D341Med (cell line): ENCODE results near the gene PKP2.

Experiments used
- DNase-seq: peaks from one replicate; pipeline ENCODE4 v3.0.0; 2012; ENCODE audit warnings: low spot score

PKP2 gene

DNA sequence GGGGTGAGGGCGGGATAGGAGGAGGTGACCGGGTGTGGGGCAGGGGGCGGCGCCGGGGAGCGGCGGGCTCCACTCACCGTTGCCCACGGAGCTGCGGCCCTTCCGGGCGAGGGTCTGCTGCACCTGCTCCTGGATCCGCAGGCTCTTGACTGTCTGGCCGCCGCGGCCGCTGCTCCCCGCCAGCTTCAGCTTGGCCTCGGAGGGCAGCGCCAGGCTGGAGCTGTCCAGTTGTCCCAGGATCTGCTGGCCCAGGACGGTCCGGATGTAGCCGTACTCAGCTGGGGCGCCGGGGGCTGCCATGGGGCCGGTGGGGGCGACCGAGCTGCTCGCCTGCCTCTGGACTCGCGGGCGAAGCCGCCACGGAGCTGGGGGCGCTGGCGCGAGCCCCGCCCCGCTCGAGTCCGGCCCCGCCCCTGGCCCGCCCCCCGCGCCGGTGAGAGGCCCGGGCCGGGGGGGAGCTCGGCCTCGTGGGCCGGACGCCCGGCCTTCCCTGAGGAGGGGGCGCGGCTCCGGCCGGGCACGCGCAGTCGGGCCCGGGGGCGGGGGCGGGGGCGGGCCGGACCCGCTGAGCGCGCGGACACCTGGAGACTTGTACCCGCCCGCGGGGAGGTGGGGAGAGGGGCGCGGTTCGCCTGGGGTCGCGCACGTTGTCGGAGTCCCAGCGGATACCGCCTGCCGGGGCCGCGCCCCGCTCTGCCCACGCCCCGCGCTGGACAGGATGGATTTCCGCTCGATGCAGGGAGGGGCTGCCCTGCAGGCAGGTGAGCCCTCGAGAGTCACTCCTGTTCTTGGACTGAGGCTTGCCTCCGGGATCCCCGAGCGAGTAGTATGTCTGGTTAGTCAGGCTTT, at the start of gene PKP2:
PKP2 (minus strand) TSS at position 346 of the 849 bp plus-strand sequence; CDS start at position 300, 46 bp downstream.
- DNase-seq = peak; percentile 89

DNA sequence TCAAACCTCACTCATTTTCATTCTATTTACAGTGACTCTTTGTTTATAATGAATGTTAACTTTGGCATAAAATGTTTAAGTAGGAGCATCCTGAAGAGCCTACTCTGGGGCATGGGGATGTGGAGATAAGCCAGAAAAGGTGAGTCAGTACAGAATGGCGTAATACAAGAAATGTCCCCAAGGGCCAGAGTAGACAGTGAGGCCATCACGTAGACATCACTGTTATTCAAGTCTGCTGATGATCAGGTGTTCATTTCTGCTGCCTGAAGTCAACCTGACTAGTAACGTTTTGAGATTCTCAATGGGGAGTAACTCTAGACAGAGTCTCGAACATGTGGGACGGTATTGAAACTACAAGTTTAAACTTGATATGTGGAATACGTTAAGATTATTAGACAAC, 47.6 kb upstream of the PKP2 start:
- no peak for DNase-seq

DNA sequence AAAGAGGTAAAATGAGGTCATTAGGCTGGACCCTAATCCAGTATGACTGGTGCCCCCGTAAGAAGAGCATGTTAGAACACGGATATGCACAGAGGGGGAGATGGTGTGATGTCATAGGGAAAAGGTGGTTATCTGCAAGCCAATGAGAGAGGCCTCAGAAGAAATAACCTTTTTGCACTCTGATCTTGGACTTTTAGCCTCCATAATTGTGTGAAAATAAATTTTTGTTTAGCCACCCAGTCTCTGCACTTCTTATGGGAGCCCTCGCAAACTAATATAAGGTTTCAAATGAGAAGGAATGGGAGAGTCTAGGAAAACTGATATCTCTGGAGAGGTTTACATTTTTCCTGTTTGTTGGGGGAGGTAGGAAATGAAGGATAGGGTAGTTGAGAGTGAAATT, 43.2 kb upstream of the PKP2 start:
- no peak for DNase-seq

DNA sequence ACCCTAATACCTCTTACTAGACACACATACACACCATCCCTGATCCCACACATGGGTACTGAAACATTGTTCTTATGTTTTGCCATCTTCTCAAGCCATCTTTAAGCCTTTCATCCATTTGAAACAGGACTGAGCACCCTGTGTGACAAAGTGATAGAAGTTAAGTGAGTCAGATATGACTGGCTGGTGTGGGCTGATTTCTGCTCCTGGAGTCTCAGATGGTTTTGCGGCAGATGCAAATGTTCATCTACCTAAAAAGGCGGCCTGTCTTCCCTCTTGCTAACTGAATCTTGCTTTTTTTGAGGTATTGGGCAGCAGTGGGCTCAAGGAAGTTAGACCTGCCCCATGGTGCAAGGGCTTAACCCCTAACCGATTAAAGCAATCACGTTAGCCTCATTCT, 30.4 kb upstream of the PKP2 start:
- DNase-seq = no peak

DNA sequence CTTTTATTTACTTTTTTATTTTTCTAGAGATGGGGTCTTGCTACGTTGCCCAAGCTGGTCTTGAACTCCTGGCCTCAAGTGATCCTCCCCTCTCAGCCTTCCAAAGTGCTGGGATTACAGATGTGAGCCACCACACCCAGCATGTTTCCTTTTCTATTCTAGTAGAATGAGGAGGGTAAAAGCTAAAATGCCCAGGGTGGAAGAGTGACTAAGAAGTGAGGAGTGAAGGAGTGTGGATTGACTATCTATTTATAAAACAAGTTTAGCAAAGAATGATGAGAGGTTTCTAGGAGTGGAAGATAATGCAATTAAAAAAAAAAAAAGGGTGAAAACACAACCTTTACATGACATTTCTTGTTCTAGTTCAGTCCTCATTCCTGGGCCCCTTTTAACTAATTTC, 29.8 kb upstream of the PKP2 start:
- no peak for DNase-seq

DNA sequence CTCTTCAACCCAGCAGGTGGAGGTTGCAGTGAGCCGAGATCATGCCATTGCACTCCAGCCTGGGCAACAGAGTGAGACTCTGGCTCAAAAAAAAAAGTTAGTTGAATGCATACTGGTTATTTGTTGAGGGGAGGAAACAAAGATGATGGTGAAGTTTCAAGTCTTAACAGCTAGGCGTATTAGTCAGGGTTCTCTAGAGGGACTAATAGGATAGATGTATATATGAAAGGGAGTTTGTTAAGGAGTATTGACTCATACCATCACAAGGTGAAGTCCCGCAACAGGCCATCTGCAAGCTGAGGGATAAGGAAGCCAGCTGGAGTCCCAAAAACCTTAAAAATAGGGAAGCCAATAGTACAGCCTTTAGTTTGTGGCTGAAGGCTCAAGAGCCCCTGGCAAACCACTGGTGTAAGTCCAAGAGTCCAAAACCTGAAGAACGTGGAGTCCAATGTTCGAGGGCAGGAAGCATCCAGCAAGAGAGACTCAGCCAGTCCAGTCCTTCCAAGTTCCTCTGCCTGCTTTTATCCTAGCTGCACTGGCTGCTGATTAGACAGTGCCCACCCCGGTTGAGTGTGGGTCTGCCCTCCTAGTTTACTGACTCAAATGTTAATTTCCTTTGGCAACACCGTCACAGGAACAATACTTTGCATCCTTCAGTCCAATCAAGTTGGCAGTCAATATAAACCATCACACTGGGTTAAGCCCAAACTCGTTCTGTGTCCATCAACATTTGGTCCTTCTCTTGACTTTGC, 26.1 kb upstream of the PKP2 start:
- no peak for DNase-seq

DNA sequence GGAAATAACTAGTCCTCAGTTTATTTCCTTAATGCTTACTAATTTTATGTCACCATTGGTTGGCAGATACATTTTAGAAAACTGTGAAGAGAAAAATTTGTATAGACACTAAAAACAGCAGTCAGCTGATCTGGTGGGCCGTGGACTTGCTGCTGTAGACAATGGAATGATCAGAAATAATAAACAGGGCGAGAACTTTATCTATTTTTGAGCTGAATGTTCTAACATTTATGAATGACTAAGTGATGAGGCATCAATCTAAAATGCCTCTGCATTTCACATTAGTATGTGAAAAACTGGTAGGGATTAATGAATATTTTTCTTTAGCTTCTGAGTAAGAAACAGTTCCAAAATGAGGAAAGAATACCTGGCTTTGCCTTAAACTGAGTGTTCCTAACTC, 24.8 kb upstream of the PKP2 start:
- DNase-seq = no peak

DNA sequence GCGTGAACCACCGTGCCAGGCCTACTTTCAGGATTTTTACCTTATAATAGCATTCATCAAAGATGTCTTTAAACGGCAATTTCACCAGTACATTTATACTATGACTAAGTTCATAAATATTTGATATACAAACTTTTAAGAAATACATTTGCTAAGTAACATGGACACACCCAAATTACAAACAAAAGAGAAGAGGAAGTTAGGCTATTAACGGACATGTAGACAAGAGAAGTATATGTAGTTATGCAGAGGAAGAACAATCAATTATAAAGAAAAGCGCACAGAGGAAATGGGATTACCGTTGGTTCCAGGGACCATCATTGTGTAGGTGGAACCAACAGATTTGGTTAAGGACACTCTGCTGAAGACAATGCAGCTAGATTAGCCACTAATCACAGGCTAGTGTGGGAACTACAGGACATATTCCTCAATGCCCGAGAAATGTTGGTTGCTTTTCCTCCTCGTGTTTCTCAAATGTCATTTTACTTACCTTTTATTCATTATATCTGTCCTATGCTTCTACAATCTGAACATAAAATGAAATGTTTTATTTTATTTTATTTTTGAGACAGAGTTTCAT, 24.0 kb upstream of the PKP2 start:
- DNase-seq = no peak

DNA sequence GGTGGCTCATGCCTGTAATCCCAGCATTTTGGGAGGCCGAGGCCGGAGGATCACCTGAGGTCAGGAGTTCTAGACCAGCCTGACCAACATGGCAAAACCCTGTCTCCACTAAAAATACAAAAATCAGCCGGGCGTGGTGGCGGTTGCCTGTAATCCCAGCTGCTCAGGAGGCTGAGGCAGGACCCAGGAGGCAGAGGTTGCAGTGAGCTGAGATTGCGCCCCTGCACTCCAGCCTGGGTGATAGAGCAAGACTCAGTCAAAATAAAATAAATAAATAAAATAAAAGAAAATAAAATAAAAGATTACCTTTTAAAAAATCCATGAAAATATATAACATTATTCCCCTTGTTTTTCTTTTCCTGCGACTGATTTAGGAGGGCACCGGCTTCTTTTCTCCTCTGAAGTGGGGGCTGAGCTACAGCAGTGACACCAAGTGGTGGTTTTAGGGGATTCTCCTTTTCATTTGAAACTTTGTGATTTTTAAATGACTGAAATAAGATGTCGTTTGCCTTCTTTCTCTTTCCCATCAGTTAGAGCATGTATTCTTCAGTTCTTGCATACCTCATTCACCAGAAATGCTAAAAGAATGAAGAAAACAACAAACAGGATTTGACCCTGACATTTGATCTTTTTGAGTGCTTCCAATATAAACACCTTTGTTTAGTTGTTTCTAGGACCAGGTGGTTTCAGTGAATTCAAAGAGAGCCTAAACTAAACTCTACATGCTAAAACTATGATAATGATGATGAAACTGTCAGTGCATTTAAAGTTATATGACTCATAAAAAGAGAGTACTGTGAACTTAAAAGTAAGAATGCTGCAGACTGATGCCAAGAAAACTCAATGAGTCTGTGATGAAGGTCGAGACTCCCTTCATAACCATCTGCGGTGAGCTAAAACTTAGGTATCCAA, 22.6 kb upstream of the PKP2 start:
- peak; percentile 73 for DNase-seq

DNA sequence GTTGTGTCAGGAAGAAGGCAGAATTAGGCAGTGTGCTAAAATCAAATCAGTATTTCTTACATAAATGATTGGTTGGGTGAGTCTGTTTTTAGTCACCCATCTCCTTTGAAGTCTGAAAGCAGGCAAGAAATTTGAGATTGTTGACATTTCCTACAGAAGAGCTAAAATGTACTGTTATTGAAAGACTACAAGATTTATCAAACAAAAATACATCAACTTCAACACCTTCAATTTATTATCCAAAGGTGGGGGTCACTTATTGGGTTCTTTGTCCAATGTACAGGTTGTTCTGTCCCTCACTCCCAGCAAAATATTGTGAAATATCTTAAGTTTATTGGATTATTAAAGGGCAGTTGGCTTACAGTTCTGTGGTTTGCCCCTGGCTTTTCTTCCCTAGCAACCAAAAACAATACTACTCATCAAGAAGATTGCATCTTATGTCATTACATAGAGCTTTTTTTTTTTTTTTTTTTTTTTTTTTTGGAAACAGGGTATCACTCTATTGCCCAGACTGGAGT, 20.6 kb upstream of the PKP2 start:
- no peak for DNase-seq

DNA sequence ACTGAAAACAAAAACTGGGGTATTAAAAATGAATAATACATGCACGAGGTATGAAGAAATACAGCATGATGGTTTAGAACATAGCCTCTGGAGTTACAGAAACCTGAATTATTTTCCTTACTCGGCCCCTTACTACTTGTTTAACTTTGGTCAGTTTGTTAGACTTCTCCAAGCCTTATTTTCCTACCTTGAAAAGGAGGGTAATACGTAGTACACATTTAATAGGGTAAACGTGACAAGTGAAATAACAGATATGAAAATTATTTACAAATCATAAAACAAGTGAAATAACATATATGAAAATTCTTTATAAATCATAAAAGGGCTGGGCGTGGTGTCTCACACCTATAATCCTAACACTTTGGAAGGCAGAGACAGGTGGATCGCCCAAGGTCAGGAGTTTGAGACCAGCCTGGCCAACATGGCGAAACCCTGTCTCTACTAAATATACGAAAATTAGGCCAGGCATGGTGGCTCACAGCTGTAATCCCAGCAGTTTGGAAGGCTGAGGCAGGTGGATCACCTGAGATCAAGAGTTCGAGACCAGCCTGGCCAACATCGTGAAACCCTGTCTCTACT, 11.4 kb upstream of the PKP2 start:
- no peak for DNase-seq

DNA sequence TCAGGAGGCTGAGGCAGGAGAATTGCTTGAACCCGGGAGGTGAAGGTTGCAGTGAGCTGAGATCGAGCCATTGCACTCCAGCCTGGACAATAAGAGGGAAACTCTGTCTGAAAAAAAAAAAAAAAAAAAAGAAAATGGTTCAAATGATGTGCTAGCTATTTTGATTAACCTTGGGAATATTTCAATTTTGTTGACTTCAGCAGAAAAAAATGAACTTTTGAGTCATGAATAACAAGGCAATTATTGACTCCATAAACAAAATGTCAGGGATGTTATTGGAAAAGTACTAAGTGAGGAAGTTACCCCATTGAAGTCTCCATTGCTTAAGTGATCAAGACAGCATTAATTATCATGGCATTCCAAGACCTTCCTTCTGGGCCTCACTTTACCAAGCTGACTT, 10.6 kb upstream of the PKP2 start:
- DNase-seq = no peak

DNA sequence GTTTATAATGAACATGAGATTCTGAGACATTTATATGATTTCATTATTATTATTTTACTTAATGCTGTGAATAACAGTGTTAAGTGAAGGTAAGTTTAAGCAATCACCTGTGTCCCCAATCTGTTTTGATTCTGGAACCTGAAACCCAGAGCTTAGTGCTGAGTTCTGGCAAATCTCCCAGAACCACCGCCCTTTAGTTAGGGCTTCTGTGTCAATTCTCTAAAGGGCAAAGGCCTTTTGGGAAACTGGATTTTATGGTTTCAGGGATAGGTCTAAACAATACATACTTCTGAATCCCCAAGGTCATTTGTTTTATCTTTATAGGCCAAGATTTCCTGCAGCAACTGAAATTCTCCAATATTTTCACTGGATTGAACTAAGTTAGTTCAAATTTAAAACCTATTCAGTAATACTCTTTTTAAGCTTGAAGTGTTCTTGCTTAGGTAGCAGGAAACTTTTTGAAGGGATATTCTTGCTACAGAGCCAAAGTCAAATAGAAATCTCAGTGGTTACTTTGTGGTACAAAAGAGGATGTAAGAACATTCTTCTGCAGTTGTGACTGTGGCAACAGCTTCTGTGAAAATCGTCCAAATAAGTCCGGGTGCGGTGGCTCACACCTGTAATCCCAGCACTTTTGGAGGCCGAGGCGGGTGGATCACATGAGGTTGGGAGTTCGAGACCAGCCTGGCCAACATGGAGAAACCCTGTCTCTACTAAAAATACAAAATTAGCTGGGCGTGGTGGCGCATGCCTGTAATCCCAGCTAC, 10.0 kb upstream of the PKP2 start:
- DNase-seq = no peak

DNA sequence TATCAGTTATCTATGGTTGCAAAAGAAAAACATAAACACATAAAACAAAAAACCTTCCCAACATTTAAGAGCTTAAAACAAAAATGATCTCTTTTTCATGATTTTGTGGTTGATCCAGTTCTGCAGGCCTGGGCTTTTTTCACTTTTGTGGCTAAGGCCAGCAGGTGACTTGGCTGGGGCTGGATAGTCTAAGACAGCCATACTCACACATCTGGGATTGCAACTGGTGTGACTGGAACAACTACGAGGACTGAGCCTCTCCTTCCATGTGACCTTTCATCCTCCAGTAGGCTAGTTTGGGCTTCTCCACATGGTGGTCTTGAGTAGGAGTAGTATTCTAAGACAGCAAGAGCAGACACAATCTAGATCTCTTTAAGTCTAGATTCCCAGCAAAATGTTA, 7.2 kb upstream of the PKP2 start:
- no peak for DNase-seq

DNA sequence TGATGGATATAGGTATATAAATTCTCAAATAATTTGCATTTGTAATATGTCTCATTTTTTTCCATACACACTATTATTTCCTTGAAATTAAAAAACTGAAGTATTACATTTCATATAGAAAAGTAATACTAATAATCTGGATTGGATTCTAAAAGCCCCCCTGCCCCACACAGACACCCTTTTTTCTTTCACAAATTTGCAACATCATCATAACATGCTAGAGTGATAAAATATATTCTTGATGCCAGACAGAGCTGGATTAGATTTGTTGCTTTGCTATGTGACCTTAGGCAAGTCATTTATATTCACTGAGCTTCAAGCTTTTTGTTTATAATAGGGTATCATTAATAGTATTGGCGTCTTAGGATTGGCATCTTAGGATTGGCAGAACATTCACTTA, 6.7 kb upstream of the PKP2 start:
- DNase-seq = no peak

DNA sequence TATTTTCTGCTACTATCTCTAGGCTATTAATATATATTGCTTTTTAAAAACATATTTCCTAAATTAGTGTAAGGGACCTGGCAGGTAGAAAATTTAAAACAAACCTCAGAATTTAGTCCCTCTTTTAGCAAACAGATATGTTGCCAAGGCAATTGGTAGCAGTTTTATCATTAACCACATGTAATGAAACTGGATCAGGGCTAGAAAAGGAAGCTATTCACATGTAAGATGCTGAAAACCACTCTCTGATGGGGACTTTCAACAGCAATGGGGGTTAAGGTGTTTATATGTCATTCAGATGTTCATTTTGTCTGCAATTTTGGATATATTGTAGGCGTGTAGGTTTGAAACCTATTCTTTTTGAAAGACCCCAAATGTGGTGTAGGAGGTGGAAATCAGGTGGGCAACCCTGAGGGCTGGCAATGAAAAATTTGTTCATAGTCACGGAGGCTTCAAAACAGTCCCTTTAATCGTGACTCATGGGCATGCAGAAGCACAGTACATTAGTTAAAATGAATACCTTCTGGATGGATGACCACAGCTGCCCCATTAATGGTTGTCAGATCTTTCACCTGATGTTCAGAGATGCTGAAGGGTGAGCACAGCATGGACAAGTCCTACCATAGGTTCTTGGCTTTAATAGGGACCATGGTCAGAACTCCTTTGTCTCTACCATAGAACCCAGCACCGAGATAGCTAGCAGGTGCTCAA, 5.9 kb upstream of the PKP2 start:
- no peak for DNase-seq

DNA sequence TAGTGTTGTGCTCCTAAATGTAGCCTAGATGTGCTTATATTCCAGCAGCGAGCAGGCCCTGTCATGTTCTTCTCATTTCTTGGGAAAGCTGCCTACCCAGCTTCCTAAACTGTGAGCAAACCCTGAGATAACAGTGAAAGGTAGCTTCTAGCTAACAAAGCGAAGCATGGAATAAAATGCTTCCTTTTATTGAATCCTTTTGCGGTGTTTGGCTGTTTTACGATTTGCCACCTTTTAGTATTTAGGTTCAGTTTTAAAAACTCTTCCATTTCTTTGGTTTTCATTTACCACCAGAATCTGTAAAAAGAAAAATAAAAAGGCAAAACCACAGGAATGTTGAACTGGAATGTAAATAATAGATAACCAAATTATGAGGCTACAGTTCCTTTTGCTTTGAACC, 5.0 kb upstream of the PKP2 start:
- DNase-seq = no peak

DNA sequence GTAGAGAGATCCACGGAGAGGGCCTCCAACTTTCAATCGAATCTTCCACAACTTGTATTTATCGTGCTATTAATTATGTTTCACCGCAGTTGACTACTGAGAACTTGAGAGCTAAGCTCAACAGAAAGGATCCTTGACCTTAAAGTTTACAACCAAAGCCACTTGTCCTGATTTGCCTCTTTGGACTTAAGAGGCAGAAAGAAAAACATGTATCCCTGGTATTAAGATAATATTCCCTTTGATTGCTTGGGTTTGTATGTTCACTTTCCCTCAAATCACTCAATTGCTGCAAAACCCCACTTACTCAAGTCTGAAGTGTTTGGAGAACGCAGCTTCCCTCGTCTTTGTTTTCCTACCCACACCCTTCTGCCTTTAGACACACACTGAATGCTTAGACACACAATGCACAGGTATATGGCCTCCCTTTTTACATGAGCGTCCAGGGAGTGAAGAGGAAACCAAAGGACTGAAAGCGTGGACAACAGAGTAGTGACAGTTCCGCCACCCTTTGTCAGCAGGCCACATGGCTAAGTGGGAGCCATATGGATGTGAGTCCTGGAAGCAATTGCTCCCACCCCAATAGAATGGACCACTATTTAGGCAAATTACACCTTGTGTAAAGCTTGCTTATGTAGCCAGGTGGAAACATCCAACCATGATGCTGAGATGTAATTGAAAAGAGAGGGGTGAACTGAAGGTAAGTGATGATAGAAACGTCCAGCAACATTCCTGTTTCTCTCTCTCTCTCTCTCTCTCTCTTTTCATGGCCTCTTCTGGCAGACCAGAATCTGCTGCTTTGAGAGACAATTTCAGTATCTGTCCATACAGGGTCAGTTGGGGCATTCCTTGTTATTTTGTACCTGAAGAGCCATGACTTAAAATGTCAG, 1.4 kb upstream of the PKP2 start:
- no peak for DNase-seq

DNA sequence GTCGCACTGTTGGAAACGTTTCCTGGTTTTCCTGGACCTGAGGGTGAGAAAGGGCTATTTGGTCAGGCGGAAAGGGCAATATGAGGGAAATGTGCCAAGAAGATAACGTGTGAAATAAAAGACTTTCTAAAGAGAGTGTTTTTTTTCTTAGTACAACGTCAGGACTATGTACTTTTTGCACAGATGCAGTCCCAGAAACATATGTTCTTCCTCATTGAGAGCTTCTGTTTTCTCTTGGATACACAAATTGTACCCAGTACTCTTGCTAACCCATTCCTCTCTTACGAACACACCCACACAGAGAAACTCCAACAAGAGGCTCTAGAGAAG, 669 bp upstream of the PKP2 start:
- DNase-seq = no peak
